ENCODE results near the gene GREB1.

Gene GREB1

GRCh38 chr2:11688222-11689069 is 154.6 kb downstream of the GREB1 start:
- peak overlapping the region; percentile 35 for H3K4me3 ChIP-seq (ENCODE audit: low read depth, low read length)
- TF ChIP-seq CTCF (IDR thresholded peaks at IDR 0.05; ENCODE audit: low read depth, low read length) = peak; percentile 80

DNA sequence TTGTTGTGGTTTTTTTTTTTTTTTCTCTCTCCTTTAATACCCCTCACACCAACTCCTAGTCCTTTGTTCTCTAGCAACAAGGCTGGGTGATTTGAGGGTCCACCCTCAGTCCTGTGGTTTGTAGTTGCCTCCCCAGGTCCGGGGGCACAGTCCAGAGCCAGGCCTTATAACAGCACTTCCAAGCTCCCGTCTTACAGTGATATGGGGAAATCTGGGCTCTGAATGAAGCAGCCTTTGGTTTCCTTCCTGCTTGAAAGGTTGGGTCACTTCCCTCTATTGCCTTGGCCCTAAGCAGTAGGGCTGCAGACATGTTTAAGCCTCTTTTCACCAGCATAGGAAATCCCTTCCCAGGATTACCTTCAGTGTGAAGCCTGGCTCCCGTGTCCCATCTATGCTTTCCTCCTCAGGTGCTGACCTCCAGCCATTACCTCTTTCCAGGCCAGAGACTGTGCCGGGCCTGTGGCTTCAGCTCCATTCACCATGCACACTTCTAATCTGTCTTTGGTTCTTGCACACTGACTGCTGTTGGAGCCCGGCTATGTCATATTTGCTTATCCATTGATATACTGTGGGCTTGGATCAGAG is 157.3 kb downstream of the GREB1 start:
- H3K4me3 ChIP-seq (ENCODE audit: low read depth, low read length) = no peak overlapping the region
- TF ChIP-seq CTCF (IDR thresholded peaks at IDR 0.05; ENCODE audit: low read depth, low read length) = no peak

Measured in WI38 (cell line).